ENCODE measurements around the gene CA5B.
A peak's percentile ranks its signal among the peaks of the same experiment; 100 is the strongest.
"Not testable (repeated sequence)": the region's sequence is repeated elsewhere in the genome, so short reads cannot be mapped to it uniquely, and the experiment has no call there.

Gene CA5B

GRCh38 chrX:15814771-15815365 lies 76.8 kb downstream of the CA5B start:
- DNase-seq = no peak

GRCh38 chrX:15815779-15816437 lies 77.8 kb downstream of the CA5B start:
- DNase-seq = peak; percentile 4

GRCh38 chrX:15816438-15816809 lies 78.4 kb downstream of the CA5B start:
- no peak for DNase-seq

- peak; percentile 15 for DNase-seq
Observed at GRCh38 chrX:15816886-15817285, 78.8 kb downstream of the CA5B start.

- DNase-seq = no peak
Observed at GRCh38 chrX:15820106-15821073, 82.3 kb downstream of the CA5B start.

GRCh38 chrX:15822922-15823321 lies 84.9 kb downstream of the CA5B start:
- no peak for DNase-seq

- DNase-seq = no peak
Observed at GRCh38 chrX:15825936-15826335, 87.9 kb downstream of the CA5B start.

- DNase-seq = no peak
Observed at GRCh38 chrX:15829217-15829616, 91.1 kb downstream of the CA5B start.

GRCh38 chrX:15831347-15831746 lies 93.3 kb downstream of the CA5B start:
- DNase-seq = not testable (repeated sequence)

GRCh38 chrX:15834053-15834452 lies 96.0 kb downstream of the CA5B start:
- no peak for DNase-seq

- DNase-seq = no peak
Observed at GRCh38 chrX:15834827-15835595, 96.9 kb downstream of the CA5B start.
